OCI-LY7 (cell line): ENCODE results near the gene DNAJB5.

Experiments
- EZH2phosphoT487 ChIP-seq: fragments of 200-600 bp; sonication (generic); IDR thresholded peaks from 2 replicates; pipeline ENCODE4 v1.6.1; 2018; ENCODE audit warnings: low read depth, borderline replicate concordance, mild to moderate bottlenecking, mixed run types, antibody characterized with exemption, low read length, moderate library complexity, mixed read lengths
- TF ChIP-seq, protein P1 (sequence below): fragments of 200-600 bp; sonication (generic); conservative IDR thresholded peaks from 2 replicates; pipeline ENCODE4 v1.5.1; 2014; ENCODE audit warnings: mild to moderate bottlenecking, antibody characterized with exemption, low read length, moderate library complexity, mixed read lengths

DNA sequence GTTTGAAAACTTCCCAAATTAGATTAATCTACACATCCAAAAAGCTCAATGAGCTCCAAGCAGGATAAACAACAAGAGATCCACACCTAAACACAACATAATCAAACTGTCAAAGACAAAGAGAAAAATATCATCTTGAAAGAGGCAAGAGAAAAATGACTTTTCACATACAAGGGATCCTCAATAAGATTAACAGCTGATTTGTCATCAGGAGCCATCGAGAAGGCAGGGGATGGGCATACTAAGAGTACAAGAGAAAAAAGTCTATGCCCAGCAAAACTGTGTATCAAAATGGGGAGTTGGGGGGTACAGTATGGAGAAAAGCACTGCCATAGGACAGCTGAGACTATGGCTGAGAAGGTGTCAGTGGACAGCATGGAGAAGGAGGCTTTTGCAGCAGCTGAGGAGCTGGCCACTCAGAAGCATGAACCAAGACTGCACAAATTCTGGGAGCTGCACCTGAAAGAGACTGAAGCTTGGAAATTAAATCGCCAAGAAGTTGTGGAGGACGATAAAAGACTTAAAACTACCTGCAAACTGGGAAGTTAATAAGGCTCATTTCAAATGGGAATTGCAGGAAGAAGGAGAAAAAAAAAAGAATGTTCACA, 20.9 kb downstream of the DNAJB5 start:
- TF ChIP-seq, protein P1, sequence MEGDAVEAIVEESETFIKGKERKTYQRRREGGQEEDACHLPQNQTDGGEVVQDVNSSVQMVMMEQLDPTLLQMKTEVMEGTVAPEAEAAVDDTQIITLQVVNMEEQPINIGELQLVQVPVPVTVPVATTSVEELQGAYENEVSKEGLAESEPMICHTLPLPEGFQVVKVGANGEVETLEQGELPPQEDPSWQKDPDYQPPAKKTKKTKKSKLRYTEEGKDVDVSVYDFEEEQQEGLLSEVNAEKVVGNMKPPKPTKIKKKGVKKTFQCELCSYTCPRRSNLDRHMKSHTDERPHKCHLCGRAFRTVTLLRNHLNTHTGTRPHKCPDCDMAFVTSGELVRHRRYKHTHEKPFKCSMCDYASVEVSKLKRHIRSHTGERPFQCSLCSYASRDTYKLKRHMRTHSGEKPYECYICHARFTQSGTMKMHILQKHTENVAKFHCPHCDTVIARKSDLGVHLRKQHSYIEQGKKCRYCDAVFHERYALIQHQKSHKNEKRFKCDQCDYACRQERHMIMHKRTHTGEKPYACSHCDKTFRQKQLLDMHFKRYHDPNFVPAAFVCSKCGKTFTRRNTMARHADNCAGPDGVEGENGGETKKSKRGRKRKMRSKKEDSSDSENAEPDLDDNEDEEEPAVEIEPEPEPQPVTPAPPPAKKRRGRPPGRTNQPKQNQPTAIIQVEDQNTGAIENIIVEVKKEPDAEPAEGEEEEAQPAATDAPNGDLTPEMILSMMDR = no peak
- no peak for TF ChIP-seq EZH2phosphoT487
